SK-N-SH (cell line): ENCODE results near the gene CD244. TPM values are rescaled to one million over a fixed set of nuclear protein-coding genes. Genes with fewer than 3 reads are reported as not detected.

Experiments
- CTCF ChIA-PET: fragments of 300-600, 350-600 bp; formaldehyde crosslinking; extraction: SDS; loops from one replicate; lab custom pipeline; 2021; lab: Yijun Ruan, JAX
- POLR2A ChIA-PET: fragments of 350-600 bp; sonication (Branson Sonifier 250); formaldehyde crosslinking; extraction: SDS; loops from one replicate; lab custom pipeline; 2020; ENCODE audit warnings: antibody characterized with exemption, inconsistent platforms; lab: Yijun Ruan, JAX
- DNase-seq: peaks from one replicate; pipeline ENCODE4 v3.0.0; 2012
- H2AFZ ChIP-seq: fragments of 200-600 bp; sonication (generic); 2 replicates; pipeline ENCODE4 v1.8.1; 2016; ENCODE audit warnings: antibody characterized with exemption, mild to moderate bottlenecking, low read depth
- H3F3A ChIP-seq: fragments of 200-600 bp; sonication (generic); replicated peaks from 2 replicates; pipeline ENCODE3; 2016; ENCODE audit warnings: antibody characterized with exemption, mild to moderate bottlenecking; ENCODE audit not compliant: insufficient read depth
- H3K27ac ChIP-seq, 2 experiments: fragments of 200-500 bp in 1 of 2; fragments of 200-600 bp in 1 of 2; sonication (Bioruptor generic) in 1 of 2; sonication (generic), shearing (Covaris generic) in 1 of 2; 2 replicates each; pipeline versions ENCODE4 v1.5.1 to v1.6.1; 2014 to 2016; ENCODE audit warnings: low read depth in 2 of 2, inconsistent platforms in 1 of 2, low read length in 1 of 2, mild to moderate bottlenecking in 1 of 2, mixed read lengths in 1 of 2
- H3K27me3 ChIP-seq: fragments of 200-600 bp; sonication (generic), shearing (Covaris generic); 2 replicates; pipeline ENCODE4 v1.6.1; 2016; ENCODE audit warnings: mixed run types; ENCODE audit not compliant: insufficient read depth
- H3K36me3 ChIP-seq, 2 experiments: fragments of 200-500 bp in 1 of 2; fragments of 200-600 bp in 1 of 2; sonication (Bioruptor generic) in 1 of 2; sonication (generic) in 1 of 2; replicated peaks in 1 of 2; 2 replicates each; pipeline versions ENCODE3 to v1.5.1; 2014 to 2016; ENCODE audit warnings: low read length in 1 of 2, mild to moderate bottlenecking in 1 of 2; ENCODE audit not compliant: insufficient read depth in 2 of 2, control insufficient read depth in 1 of 2
- H3K4me1 ChIP-seq, 2 experiments: fragments of 200-500 bp in 1 of 2; fragments of 200-600 bp in 1 of 2; sonication (Bioruptor generic) in 1 of 2; sonication (generic), shearing (Covaris generic) in 1 of 2; 2 replicates each; pipeline versions ENCODE4 v1.5.1 to v1.6.1; 2014 to 2016; ENCODE audit warnings: low read depth in 1 of 2, low read length in 1 of 2, mixed run types in 1 of 2; ENCODE audit not compliant: insufficient read depth in 2 of 2, control insufficient read depth in 1 of 2
- H3K4me2 ChIP-seq: fragments of 200-600 bp; sonication (generic), shearing (Covaris generic); 2 replicates; pipeline ENCODE4 v1.6.1; 2017; ENCODE audit warnings: mixed run types
- H3K4me3 ChIP-seq, 2 experiments: fragments of 200-500 bp in 1 of 2; fragments of 200-600 bp in 1 of 2; sonication (Bioruptor generic) in 1 of 2; sonication (generic), shearing (Covaris generic) in 1 of 2; 2 replicates each; pipeline versions ENCODE4 v1.5.1 to v1.8.1; 2014 to 2016; ENCODE audit warnings: low read depth in 2 of 2, inconsistent platforms in 1 of 2, low read length in 1 of 2, mild to moderate bottlenecking in 1 of 2, mixed read lengths in 1 of 2, moderate library complexity in 1 of 2
- H3K79me2 ChIP-seq: fragments of 200-600 bp; sonication (generic); 2 replicates; pipeline ENCODE4 v1.8.1; 2017; ENCODE audit warnings: mild to moderate bottlenecking; ENCODE audit not compliant: insufficient read depth
- H3K9ac ChIP-seq: fragments of 200-600 bp; sonication (generic); 2 replicates; pipeline ENCODE4 v1.6.1; 2017; ENCODE audit warnings: mixed run types
- H3K9me2 ChIP-seq: fragments of 200-600 bp; sonication (generic); 2 replicates; pipeline ENCODE4 v1.6.1; 2017; ENCODE audit warnings: mixed run types
- H3K9me3 ChIP-seq: fragments of 200-600 bp; sonication (generic); 2 replicates; pipeline ENCODE4 v1.6.1; 2017; ENCODE audit warnings: mixed run types, mild to moderate bottlenecking, moderate library complexity
- H4K20me1 ChIP-seq: fragments of 200-600 bp; sonication (generic); 2 replicates; pipeline ENCODE4 v1.6.1; 2017; ENCODE audit warnings: mild to moderate bottlenecking, mixed run types; ENCODE audit not compliant: insufficient read depth
- CHD2 ChIP-seq: fragments of 150-350 bp; IDR thresholded peaks from 2 replicates; pipeline ENCODE4 v1.6.1; 2018; ENCODE audit warnings: low read length; ENCODE audit not compliant: partially characterized antibody
- EP300 ChIP-seq, 2 experiments: IDR thresholded peaks; 2 replicates each; pipeline versions ENCODE4 v1.4.0 to v1.6.1; 2012; ENCODE audit warnings: borderline replicate concordance in 1 of 2, low read depth in 1 of 2, low read length in 1 of 2
- FOSL2 ChIP-seq: IDR thresholded peaks from 2 replicates; pipeline ENCODE4 v1.4.0; 2012; ENCODE audit warnings: low read depth, mild to moderate bottlenecking, moderate library complexity, borderline replicate concordance
- GATA2 ChIP-seq: sonication (generic); formaldehyde crosslinking; IDR thresholded peaks from 2 replicates; pipeline ENCODE4 v1.5.0; 2020; ENCODE audit warnings: mild to moderate bottlenecking, missing genetic modification reagents
- IRF3 ChIP-seq: fragments of 150-350 bp; IDR thresholded peaks from 2 replicates; pipeline ENCODE4 v1.6.1; 2016; ENCODE audit warnings: mild to moderate bottlenecking, low read depth, low read length
- JUND ChIP-seq: IDR thresholded peaks from 2 replicates; pipeline ENCODE4 v1.4.0; 2012
- MXI1 ChIP-seq: IDR thresholded peaks from 2 replicates; pipeline ENCODE4 v1.6.1; 2012; ENCODE audit warnings: mild to moderate bottlenecking, low read depth, low read length, improper control_type of control experiment
- NFIC ChIP-seq: IDR thresholded peaks from 2 replicates; pipeline ENCODE4 v1.4.0; 2012; ENCODE audit warnings: borderline replicate concordance
- NRF1 ChIP-seq: IDR thresholded peaks from 2 replicates; pipeline ENCODE4 v1.6.1; 2012; ENCODE audit warnings: low read depth, mild to moderate bottlenecking, low read length
- POLR2AphosphoS5 ChIP-seq: IDR thresholded peaks from 2 replicates; pipeline ENCODE4 v1.6.1; 2012; ENCODE audit warnings: low read depth, low read length
- RCOR1 ChIP-seq: fragments of 150-350 bp; IDR thresholded peaks from 2 replicates; pipeline ENCODE4 v1.6.1; 2017; ENCODE audit warnings: antibody characterized with exemption, low read length
- TAF1 ChIP-seq: IDR thresholded peaks from 2 replicates; pipeline ENCODE4 v1.6.1; 2012; ENCODE audit warnings: low read depth, mild to moderate bottlenecking, low read length, moderate library complexity, borderline replicate concordance
- USF1 ChIP-seq: IDR thresholded peaks from 2 replicates; pipeline ENCODE4 v1.4.0; 2012; ENCODE audit warnings: low read depth, borderline replicate concordance
- WGBS: methylation state at CpG from one replicate; pipeline ENCODE4 v1.1.6; 2017; ENCODE audit warnings: low lambda C conversion rate; 5-methylcytosine and 5-hydroxymethylcytosine counted together
- polyA plus RNA-seq, 3 experiments: library from polyadenylated mRNA; depleted of rRNA; stranded (reverse); fragments of >200 nt; gene quantifications; 2 replicates each; pipeline ENCODE4 v1.2.3, GENCODE V29; 2012
- TF ChIP-seq, protein P1 (sequence below): IDR thresholded peaks from 2 replicates; pipeline ENCODE4 v1.6.1; 2012; ENCODE audit warnings: mild to moderate bottlenecking, low read depth, low read length, moderate library complexity
- TF ChIP-seq, protein P2 (sequence below): IDR thresholded peaks from 2 replicates; pipeline ENCODE4 v1.4.0; 2012; ENCODE audit warnings: low read depth

The CD244 gene
- polyA plus RNA-seq, 1 of the 3 experiments (the other 2 are of a cell fraction) = not detected

- no peaks in the 10 kb centered on the region for H3K9me2 ChIP-seq
- peaks cover 14% of the 10 kb centered on the region; the same call in 1 of the 2 replicates for H3K27me3 ChIP-seq
- H3K4me3 ChIP-seq = no peak overlapping the region
- 11% methylated on average over 8 of the region's 8 CpGs for WGBS
- no peaks in the 10 kb centered on the region for H3F3A ChIP-seq
- ChIA-PET CTCF (interaction anchor here (1.6 kb wide), 1 partner anchor 139 kb away, joined by 5 read pairs; no protein-coding TSS in a partner anchor), POLR2A (no interaction called here)
- no peak overlapping the region for H3K9ac ChIP-seq
- H3K4me2 ChIP-seq = no peak overlapping the region
- H4K20me1 ChIP-seq = no peaks in the 10 kb centered on the region
- no peak for DNase-seq
- no peaks in the 10 kb centered on the region for H3K36me3 ChIP-seq
- no peaks in the 10 kb centered on the region for H3K79me2 ChIP-seq
- H2AFZ ChIP-seq = no peak overlapping the region
- no peak for TF ChIP-seq EP300 (IDR thresholded peaks at IDR 0.05; ENCODE audit: borderline replicate concordance in 1 of 2, low read depth in 1 of 2, low read length in 1 of 2)
- no peak for TF ChIP-seq NRF1
- no peak for TF ChIP-seq TAF1
- no peak for TF ChIP-seq GATA2 (CRISPR knock-in tag)
- H3K4me1 ChIP-seq = no peaks in the 10 kb centered on the region
- no peak overlapping the region for H3K27ac ChIP-seq
- no peaks in the 10 kb centered on the region; the same call in 1 of the 2 replicates for H3K9me3 ChIP-seq
Measured at GRCh38 chr1:160850993-160851392, 11.7 kb downstream of the CD244 start.

DNA sequence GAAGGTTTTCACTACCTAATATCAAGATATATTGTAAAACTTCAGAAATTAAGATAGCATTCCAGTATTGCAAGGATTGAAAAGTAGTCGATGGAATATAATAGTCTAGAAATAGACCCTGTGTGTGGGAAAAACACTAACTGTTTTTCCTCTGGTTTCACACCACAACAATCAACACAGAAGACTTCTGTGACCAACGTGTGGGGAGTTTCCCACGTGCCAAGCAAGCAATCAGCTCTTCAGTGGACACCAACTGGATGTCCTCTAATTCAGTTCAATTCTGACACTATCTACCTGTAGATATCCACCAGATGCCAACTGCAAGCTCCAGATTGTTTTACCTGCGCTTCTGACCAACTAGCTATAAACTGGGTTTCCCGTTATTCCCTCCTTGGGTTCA is 12.1 kb downstream of the CD244 start:
- no peaks in the 10 kb centered on the region for H3K9me2 ChIP-seq
- CTCF ChIA-PET = interaction anchor here (1.6 kb wide), 1 partner anchor 139 kb away, joined by 5 read pairs; no protein-coding TSS in a partner anchor

GRCh38 chr1:160846281-160846680 is 16.4 kb downstream of the CD244 start:
- POLR2A ChIA-PET = no interaction called here
- CTCF ChIA-PET = no interaction called here
- no peak for TF ChIP-seq RCOR1
- no peak for TF ChIP-seq JUND
- no peak for TF ChIP-seq CHD2
- TF ChIP-seq, protein P1, sequence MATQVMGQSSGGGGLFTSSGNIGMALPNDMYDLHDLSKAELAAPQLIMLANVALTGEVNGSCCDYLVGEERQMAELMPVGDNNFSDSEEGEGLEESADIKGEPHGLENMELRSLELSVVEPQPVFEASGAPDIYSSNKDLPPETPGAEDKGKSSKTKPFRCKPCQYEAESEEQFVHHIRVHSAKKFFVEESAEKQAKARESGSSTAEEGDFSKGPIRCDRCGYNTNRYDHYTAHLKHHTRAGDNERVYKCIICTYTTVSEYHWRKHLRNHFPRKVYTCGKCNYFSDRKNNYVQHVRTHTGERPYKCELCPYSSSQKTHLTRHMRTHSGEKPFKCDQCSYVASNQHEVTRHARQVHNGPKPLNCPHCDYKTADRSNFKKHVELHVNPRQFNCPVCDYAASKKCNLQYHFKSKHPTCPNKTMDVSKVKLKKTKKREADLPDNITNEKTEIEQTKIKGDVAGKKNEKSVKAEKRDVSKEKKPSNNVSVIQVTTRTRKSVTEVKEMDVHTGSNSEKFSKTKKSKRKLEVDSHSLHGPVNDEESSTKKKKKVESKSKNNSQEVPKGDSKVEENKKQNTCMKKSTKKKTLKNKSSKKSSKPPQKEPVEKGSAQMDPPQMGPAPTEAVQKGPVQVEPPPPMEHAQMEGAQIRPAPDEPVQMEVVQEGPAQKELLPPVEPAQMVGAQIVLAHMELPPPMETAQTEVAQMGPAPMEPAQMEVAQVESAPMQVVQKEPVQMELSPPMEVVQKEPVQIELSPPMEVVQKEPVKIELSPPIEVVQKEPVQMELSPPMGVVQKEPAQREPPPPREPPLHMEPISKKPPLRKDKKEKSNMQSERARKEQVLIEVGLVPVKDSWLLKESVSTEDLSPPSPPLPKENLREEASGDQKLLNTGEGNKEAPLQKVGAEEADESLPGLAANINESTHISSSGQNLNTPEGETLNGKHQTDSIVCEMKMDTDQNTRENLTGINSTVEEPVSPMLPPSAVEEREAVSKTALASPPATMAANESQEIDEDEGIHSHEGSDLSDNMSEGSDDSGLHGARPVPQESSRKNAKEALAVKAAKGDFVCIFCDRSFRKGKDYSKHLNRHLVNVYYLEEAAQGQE = no peak
- no peak for TF ChIP-seq POLR2AphosphoS5
- no peak for TF ChIP-seq USF1
- no peak for TF ChIP-seq EP300 (IDR thresholded peaks at IDR 0.05; ENCODE audit: borderline replicate concordance in 1 of 2, low read depth in 1 of 2, low read length in 1 of 2)
- TF ChIP-seq MXI1 = no peak
- TF ChIP-seq FOSL2 = no peak
- no peak for TF ChIP-seq NRF1
- TF ChIP-seq, protein P2, sequence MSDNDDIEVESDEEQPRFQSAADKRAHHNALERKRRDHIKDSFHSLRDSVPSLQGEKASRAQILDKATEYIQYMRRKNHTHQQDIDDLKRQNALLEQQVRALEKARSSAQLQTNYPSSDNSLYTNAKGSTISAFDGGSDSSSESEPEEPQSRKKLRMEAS = no peak

More for the DNA sequence above, 12.1 kb downstream of the CD244 start:
- H3K27ac ChIP-seq = no peak overlapping the region
- 3% methylated on average over 5 of the region's 5 CpGs for WGBS
- H3K9ac ChIP-seq = no peak overlapping the region
- H3K4me1 ChIP-seq = no peaks in the 10 kb centered on the region
- no peaks in the 10 kb centered on the region for H4K20me1 ChIP-seq
- no peaks in the 10 kb centered on the region for H3K36me3 ChIP-seq
- no peak overlapping the region for H2AFZ ChIP-seq
- no peaks in the 10 kb centered on the region for H3F3A ChIP-seq
- no peak overlapping the region for H3K4me2 ChIP-seq
- peaks cover 14% of the 10 kb centered on the region; the same call in 1 of the 2 replicates for H3K27me3 ChIP-seq
- no peak for DNase-seq
- no peak for TF ChIP-seq NFIC
- TF ChIP-seq IRF3 = no peak
- H3K79me2 ChIP-seq = no peaks in the 10 kb centered on the region
- H3K4me3 ChIP-seq = no peak overlapping the region
- H3K9me3 ChIP-seq = no peaks in the 10 kb centered on the region; the same call in 1 of the 2 replicates
- POLR2A ChIA-PET = no interaction called here

More at GRCh38 chr1:160846281-160846680, 16.4 kb downstream of the CD244 start:
- H3K27ac ChIP-seq = no peak overlapping the region
- H3K9me2 ChIP-seq = no peaks in the 10 kb centered on the region
- no peaks in the 10 kb centered on the region; the same call in 1 of the 2 replicates for H3K9me3 ChIP-seq
- DNase-seq = no peak
- no peak overlapping the region for H3K9ac ChIP-seq
- no peak overlapping the region for H2AFZ ChIP-seq
- no peak overlapping the region for H3K4me2 ChIP-seq
- no peaks in the 10 kb centered on the region for H3F3A ChIP-seq
- WGBS = 11% methylated on average over 12 of the region's 12 CpGs
- peaks cover 18% of the 10 kb centered on the region; the same call in 1 of the 2 replicates for H3K27me3 ChIP-seq
- no peaks in the 10 kb centered on the region for H4K20me1 ChIP-seq
- no peaks in the 10 kb centered on the region for H3K79me2 ChIP-seq
- H3K4me1 ChIP-seq = no peaks in the 10 kb centered on the region
- no peak overlapping the region for H3K4me3 ChIP-seq
- no peaks in the 10 kb centered on the region for H3K36me3 ChIP-seq
